Lower leg skin (tissue), 4 donors: ENCODE data around the gene CACHD1. TPM values are rescaled to one million over a fixed set of nuclear protein-coding genes. Genes with fewer than 3 reads are reported as not detected.

Source experiments
- DNase-seq, 2 donors: peaks; one replicate each; pipeline ENCODE4 v3.0.0-alpha.2; 2019; ENCODE audit warnings: low spot score in 2 of 2
- H3K4me3 ChIP-seq: fragments of 200-600 bp; sonication (generic); 2 replicates; pipeline ENCODE4 v1.5.1; 2017; ENCODE audit warnings: mild to moderate bottlenecking, low read depth; ENCODE audit not compliant: poor library complexity, severe bottlenecking
- CTCF ChIP-seq, 3 donors: fragments of 450-650 bp; IDR thresholded peaks; one replicate each; pipeline ENCODE4 v1.5.1; 2016; ENCODE audit warnings: antibody characterized with exemption in 3 of 3, mild to moderate bottlenecking in 3 of 3, moderate library complexity in 2 of 3
- POLR2A ChIP-seq, 2 donors: fragments of 450-650 bp; IDR thresholded peaks; one replicate each; pipeline ENCODE4 v1.6.1; 2016 to 2017; ENCODE audit warnings: antibody characterized with exemption in 2 of 2, mild to moderate bottlenecking in 1 of 2, moderate library complexity in 1 of 2
- WGBS, 2 donors: methylation state at CpG; one replicate each; pipeline ENCODE4 v1.1.5; 2018; 5-methylcytosine and 5-hydroxymethylcytosine counted together
- intact Hi-C: fragments of 100-400 bp; cut with DNase I; formaldehyde crosslinking; loops from one replicate; pipeline ENCODE4 v1.15.0; 2023; ENCODE audit warnings: low total_unique reads
- total RNA-seq, 4 donors: library from RNA; depleted of rRNA; stranded (reverse); fragments of >200 nt; gene quantifications; one replicate each; pipeline ENCODE4 v1.1.0, GENCODE V29; 2016

The CACHD1 gene
- total RNA-seq, 4 donors from 2014 or later = 7.3 to 17.1 (median 10.9) TPM

- H3K4me3 ChIP-seq = no peak overlapping the region
- DNase-seq = no peak
- intact Hi-C loops = no loop called here
- no peak for TF ChIP-seq POLR2A (IDR thresholded peaks at IDR 0.05)
- no peak for TF ChIP-seq CTCF (IDR thresholded peaks at IDR 0.05)
Observed at GRCh38 chr1:64588876-64589275, 118.9 kb downstream of the CACHD1 start.

GRCh38 chr1:64590316-64590715, 120.4 kb downstream of the CACHD1 start:
- WGBS, 2 donors = 81 to 95% methylated on average over 1 of the region's 1 CpG
- H3K4me3 ChIP-seq = no peak overlapping the region
- intact Hi-C loops = no loop called here
- no peak for DNase-seq
- TF ChIP-seq CTCF (IDR thresholded peaks at IDR 0.05) = no peak
- TF ChIP-seq POLR2A (IDR thresholded peaks at IDR 0.05) = no peak

GRCh38 chr1:64594446-64594845, 124.5 kb downstream of the CACHD1 start:
- intact Hi-C loops = no loop called here
- H3K4me3 ChIP-seq = no peak overlapping the region
- no peak for DNase-seq
- WGBS, 2 donors = 85 to 91% methylated on average over 4 of the region's 4 CpGs
- TF ChIP-seq POLR2A (IDR thresholded peaks at IDR 0.05) (no peak), CTCF (IDR thresholded peaks at IDR 0.05) (no peak)

- TF ChIP-seq CTCF (IDR thresholded peaks at IDR 0.05) (no peak), POLR2A (IDR thresholded peaks at IDR 0.05) (no peak)
- no peak overlapping the region for H3K4me3 ChIP-seq
- WGBS, 2 donors = 61 to 64% methylated on average over 5 of the region's 5 CpGs
- no peak for DNase-seq
- intact Hi-C loops = no loop called here
Observed at GRCh38 chr1:64595871-64596515, 126.1 kb downstream of the CACHD1 start.

GRCh38 chr1:64597113-64597512, 127.2 kb downstream of the CACHD1 start:
- no peak for DNase-seq
- intact Hi-C loops = no loop called here
- WGBS, 2 donors = 50 to 64% methylated on average over 4 of the region's 4 CpGs
- no peak for TF ChIP-seq POLR2A (IDR thresholded peaks at IDR 0.05)
- no peak for TF ChIP-seq CTCF (IDR thresholded peaks at IDR 0.05)
- no peak overlapping the region for H3K4me3 ChIP-seq

- intact Hi-C loops = no loop called here
- 85 to 89% methylated on average over 8 of the region's 8 CpGs for WGBS, 2 donors
- DNase-seq = no peak
- TF ChIP-seq CTCF (IDR thresholded peaks at IDR 0.05) (no peak), POLR2A (IDR thresholded peaks at IDR 0.05) (no peak)
- H3K4me3 ChIP-seq = no peak overlapping the region
Observed at GRCh38 chr1:64598100-64598571, 128.2 kb downstream of the CACHD1 start.
